Spleen (tissue), 11 donors: ENCODE measurements around the gene DNAI7. TPM values are rescaled to one million over a fixed set of nuclear protein-coding genes. Genes with fewer than 3 reads are reported as not detected.
A peak's percentile ranks its signal among the peaks of the same experiment; 100 is the strongest.

ENCODE experiments used
- DNase-seq: peaks from one replicate; pipeline ENCODE4 v3.0.0-alpha.2; 2020
- H3K27ac ChIP-seq, 8 donors: fragments of 200-600 bp; sonication (generic) in 7 of 8; 1 replicate in 4 of 8; 2 replicates in 4 of 8; pipeline versions ENCODE4 v1.5.0 to v1.8.0; 2016 to 2021; ENCODE audit warnings: inconsistent platforms in 4 of 8, mild to moderate bottlenecking in 4 of 8, moderate library complexity in 1 of 8
- H3K27me3 ChIP-seq, 7 donors: fragments of 200-600 bp; sonication (generic) in 6 of 7; replicated peaks in 1 of 7; 1 replicate in 4 of 7; 2 replicates in 3 of 7; pipeline versions ENCODE4 v1.5.0 to v1.8.0; 2016 to 2021; ENCODE audit warnings: inconsistent platforms in 3 of 7, mild to moderate bottlenecking in 1 of 7
- H3K36me3 ChIP-seq, 6 donors: fragments of 200-600 bp; sonication (generic) in 5 of 6; 1 replicate in 4 of 6; 2 replicates in 2 of 6; pipeline versions ENCODE4 v1.5.0 to v1.8.0; 2016 to 2021; ENCODE audit warnings: inconsistent platforms in 2 of 6
- H3K4me1 ChIP-seq, 6 donors: fragments of 200-600 bp; sonication (generic) in 5 of 6; 1 replicate in 3 of 6; 2 replicates in 3 of 6; pipeline versions ENCODE4 v1.5.0 to v1.8.0; 2016 to 2021; ENCODE audit warnings: inconsistent platforms in 3 of 6
- H3K4me3 ChIP-seq, 8 donors: fragments of 200-600 bp; sonication (generic) in 7 of 8; 1 replicate in 4 of 8; 2 replicates in 4 of 8; pipeline versions ENCODE4 v1.5.0 to v1.8.0; 2016 to 2021; ENCODE audit warnings: inconsistent platforms in 4 of 8, mild to moderate bottlenecking in 4 of 8, moderate library complexity in 2 of 8
- H3K9me3 ChIP-seq, 8 donors: fragments of 200-600 bp; sonication (generic) in 7 of 8; 1 replicate in 4 of 8; 2 replicates in 4 of 8; pipeline versions ENCODE4 v1.5.0 to v1.8.0; 2016 to 2021; ENCODE audit warnings: inconsistent platforms in 4 of 8
- POLR2A ChIP-seq, 3 donors: fragments of 450-650 bp; IDR thresholded peaks; one replicate each; pipeline ENCODE4 v1.5.1; 2017; ENCODE audit warnings: antibody characterized with exemption in 3 of 3, mild to moderate bottlenecking in 1 of 3
- POLR2AphosphoS5 ChIP-seq, 3 donors: sonication (generic); formaldehyde crosslinking; IDR thresholded peaks; one replicate each; pipeline ENCODE4 v1.5.1; 2017; ENCODE audit warnings: antibody characterized with exemption in 3 of 3
- WGBS, 5 donors: extraction: QIAGEN DNeasy Blood & Tissue Kit in 3 of 5; methylation state at CpG; one replicate each; pipeline versions ENCODE4 v1.1.5 to v1.1.7; 2013 to 2018; 5-methylcytosine and 5-hydroxymethylcytosine counted together
- intact Hi-C: fragments of 100-400 bp; cut with DNase I; formaldehyde crosslinking; loops from one replicate; pipeline ENCODE4 v1.15.0; 2023; ENCODE audit warnings: low total_unique reads
- polyA plus RNA-seq, 3 donors: library from polyadenylated mRNA; stranded (reverse); fragments of 200-250 nt; gene quantifications; one replicate each; pipeline ENCODE4 v1.2.1, GENCODE V29; 2013
- total RNA-seq, 7 donors: library from RNA; depleted of rRNA in 3 of 7; stranded (reverse); fragments of >200 nt in 3 of 7; fragmentation: NEBNext Ultra II Directional in 4 of 7; extraction: Animal tissue kit (Norgen Biotek cat#: 25700) in 4 of 7; gene quantifications; one replicate each; pipeline versions ENCODE4 v1.1.0 to v1.2.1, GENCODE V29; 2016 to 2021
- TF ChIP-seq, protein P1 (sequence below), 11 experiments: fragments of 200-600 bp in 7 of 11; fragments of 450-650 bp in 4 of 11; sonication (generic) in 4 of 11; IDR thresholded peaks in 8 of 11; conservative IDR thresholded peaks in 3 of 11; 1 replicate in 7 of 11; 2 replicates in 4 of 11; pipeline versions ENCODE4 v1.4.0 to v1.8.0; 2016 to 2021; ENCODE audit warnings: antibody characterized with exemption in 11 of 11, inconsistent platforms in 4 of 11, mild to moderate bottlenecking in 1 of 11
- donor health status: healthy with polysubstance abuse.
- donor health status: DM: no; HTN: no; CAD: no; lungs with moderate emphysema.
- donor health status: DM: no; HTN: no; CAD: no.
- donor health status: Bipolar disorder and iron deficiency.
- donor health status: healthy.
- donor health status: DM: no; HTN: no; CAD: no.
- donor health status: DM: yes; HTN: yes; CAD: no.

Gene DNAI7
- total and polyA plus RNA-seq, 10 donors = 0.03 to 0.28 (median 0.12) TPM; not detected in 6

DNA sequence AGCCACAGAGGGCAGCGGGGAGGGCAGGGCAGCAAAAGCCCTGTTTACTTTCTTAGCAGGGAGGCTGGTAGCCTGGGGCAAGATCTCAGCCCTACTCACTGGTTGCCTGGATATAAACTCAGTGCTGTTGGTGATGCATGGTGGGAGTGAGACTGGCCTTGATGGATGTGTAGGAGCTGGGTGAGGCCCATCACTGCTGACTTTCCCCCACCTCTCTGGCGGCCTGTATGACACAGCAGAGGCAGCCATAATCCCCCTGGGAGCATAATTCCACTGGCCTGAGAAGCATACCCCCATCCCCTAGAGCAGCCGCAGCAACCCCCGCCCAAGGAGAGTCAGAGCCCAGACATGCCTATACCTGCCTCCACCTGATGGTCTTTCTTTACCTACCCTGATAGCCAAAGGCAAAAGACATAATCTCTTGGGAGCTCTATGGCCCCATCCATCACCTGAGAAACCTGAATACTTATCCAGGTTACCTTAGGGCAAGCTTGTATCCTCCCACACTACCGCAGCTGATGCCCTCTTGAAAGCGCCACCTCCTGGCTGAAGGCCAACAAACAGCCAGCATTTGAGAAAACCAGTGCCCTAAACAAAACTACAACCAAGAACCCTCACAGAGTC is 59.3 kb downstream of the DNAI7 start:
- TF ChIP-seq POLR2AphosphoS5 (IDR thresholded peaks at IDR 0.05) (no peak), POLR2A (IDR thresholded peaks at IDR 0.05) (no peak)
- TF ChIP-seq, protein P1, sequence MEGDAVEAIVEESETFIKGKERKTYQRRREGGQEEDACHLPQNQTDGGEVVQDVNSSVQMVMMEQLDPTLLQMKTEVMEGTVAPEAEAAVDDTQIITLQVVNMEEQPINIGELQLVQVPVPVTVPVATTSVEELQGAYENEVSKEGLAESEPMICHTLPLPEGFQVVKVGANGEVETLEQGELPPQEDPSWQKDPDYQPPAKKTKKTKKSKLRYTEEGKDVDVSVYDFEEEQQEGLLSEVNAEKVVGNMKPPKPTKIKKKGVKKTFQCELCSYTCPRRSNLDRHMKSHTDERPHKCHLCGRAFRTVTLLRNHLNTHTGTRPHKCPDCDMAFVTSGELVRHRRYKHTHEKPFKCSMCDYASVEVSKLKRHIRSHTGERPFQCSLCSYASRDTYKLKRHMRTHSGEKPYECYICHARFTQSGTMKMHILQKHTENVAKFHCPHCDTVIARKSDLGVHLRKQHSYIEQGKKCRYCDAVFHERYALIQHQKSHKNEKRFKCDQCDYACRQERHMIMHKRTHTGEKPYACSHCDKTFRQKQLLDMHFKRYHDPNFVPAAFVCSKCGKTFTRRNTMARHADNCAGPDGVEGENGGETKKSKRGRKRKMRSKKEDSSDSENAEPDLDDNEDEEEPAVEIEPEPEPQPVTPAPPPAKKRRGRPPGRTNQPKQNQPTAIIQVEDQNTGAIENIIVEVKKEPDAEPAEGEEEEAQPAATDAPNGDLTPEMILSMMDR (IDR thresholded peaks at IDR 0.05 in 8 of 11, conservative IDR thresholded peaks at IDR 0.05 in 3 of 11) = no peak
- Histone ChIP-seq H3K27me3 (no peaks in the 10 kb centered on the region), H3K27ac (no peak overlapping the region), H3K36me3 (no peaks in the 10 kb centered on the region), H3K4me3 (no peak overlapping the region), H3K4me1 (no peaks in the 10 kb centered on the region), H3K9me3 (peaks cover 0 to 19% (median 4%) of the 10 kb centered on the region in 8 donors)
- no peak for DNase-seq
- WGBS, 5 donors = 71 to 89% (median 75%) methylated on average over 6 of the region's 6 CpGs
- intact Hi-C loops = no loop called here

DNA sequence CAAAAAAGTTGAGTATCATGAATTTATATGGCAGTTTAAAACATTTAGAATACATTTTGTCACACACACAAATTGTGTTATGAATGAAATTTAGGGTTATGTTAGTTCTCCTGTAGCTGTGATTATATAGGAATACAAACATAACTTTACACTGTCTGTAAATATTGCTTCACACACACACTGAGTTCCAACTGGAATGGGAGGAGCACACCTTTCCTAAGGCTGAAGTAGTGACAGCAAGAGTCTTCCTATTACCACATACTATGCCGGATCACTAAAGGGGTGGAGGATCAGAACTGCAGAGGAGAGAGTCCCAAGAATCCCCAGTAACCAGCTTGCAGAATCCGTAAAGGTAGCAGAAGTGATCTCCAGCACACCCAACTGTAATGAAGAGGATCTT is 63.7 kb downstream of the DNAI7 start:
- Histone ChIP-seq H3K27ac (no peak overlapping the region), H3K4me3 (no peak overlapping the region), H3K9me3 (no peaks in the 10 kb centered on the region), H3K27me3 (no peaks in the 10 kb centered on the region), H3K36me3 (no peaks in the 10 kb centered on the region), H3K4me1 (no peaks in the 10 kb centered on the region)
- 39 to 93% (median 71%) methylated on average over 2 of the region's 2 CpGs for WGBS, 5 donors
- intact Hi-C loops = no loop called here
- no peak for DNase-seq
- TF ChIP-seq POLR2AphosphoS5 (IDR thresholded peaks at IDR 0.05) (no peak), POLR2A (IDR thresholded peaks at IDR 0.05) (no peak)
- TF ChIP-seq, protein P1 (IDR thresholded peaks at IDR 0.05 in 8 of 11, conservative IDR thresholded peaks at IDR 0.05 in 3 of 11) = no peak

DNA sequence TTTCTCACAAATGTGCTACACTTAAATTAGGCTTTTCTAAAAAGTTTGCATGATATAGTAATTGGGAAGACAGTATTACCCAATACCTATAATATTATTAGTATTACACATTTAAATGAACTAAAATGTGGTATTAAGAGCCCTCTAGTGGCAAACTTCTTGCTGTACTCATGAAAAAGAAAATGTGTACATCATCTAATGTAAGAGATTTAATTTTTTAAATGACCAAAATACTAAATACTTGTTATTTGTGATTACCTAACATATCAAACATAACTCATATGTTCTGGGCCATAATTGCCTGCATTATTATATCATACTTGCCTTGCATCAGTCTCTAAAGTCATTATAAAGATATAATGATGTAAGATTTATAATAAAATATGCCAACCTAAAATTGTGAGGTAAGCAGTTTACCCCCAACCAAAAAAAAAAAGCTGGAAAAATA is 64.2 kb downstream of the DNAI7 start:
- Histone ChIP-seq H3K9me3 (no peaks in the 10 kb centered on the region), H3K27ac (no peak overlapping the region), H3K27me3 (no peaks in the 10 kb centered on the region), H3K4me3 (no peak overlapping the region), H3K36me3 (no peaks in the 10 kb centered on the region), H3K4me1 (no peaks in the 10 kb centered on the region)
- TF ChIP-seq POLR2A (IDR thresholded peaks at IDR 0.05) (no peak), POLR2AphosphoS5 (IDR thresholded peaks at IDR 0.05) (no peak)
- TF ChIP-seq, protein P1 (IDR thresholded peaks at IDR 0.05 in 8 of 11, conservative IDR thresholded peaks at IDR 0.05 in 3 of 11) = peak; percentile 24 to 74 (median 60)
- DNase-seq = no peak
- intact Hi-C loops = no loop called here

DNA sequence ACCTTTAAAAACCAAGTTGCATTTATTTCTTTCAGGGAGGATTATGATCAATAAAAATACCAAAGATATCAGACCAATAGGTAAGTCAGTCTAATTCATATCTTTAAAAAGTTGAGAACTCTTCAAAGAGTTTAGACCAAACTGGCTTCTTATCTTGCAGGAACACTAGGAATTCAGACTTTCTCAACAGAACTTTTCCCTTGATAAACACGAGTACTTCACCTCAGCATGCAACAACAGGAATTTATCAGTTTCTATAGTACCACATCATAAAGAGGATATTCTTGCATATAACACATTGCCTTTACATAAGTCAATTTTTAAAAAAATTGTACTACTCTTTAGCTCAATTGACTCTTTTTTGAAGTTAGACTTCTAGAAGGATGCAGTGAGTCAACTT is 68.2 kb downstream of the DNAI7 start:
- Histone ChIP-seq H3K27ac (no peak overlapping the region), H3K9me3 (no peaks in the 10 kb centered on the region), H3K27me3 (no peaks in the 10 kb centered on the region), H3K4me1 (no peaks in the 10 kb centered on the region), H3K36me3 (no peaks in the 10 kb centered on the region), H3K4me3 (no peak overlapping the region)
- 68 to 88% (median 68%) methylated on average over 1 of the region's 1 CpG for WGBS, 5 donors
- DNase-seq = no peak
- intact Hi-C loops = no loop called here
- no peak for TF ChIP-seq POLR2AphosphoS5 (IDR thresholded peaks at IDR 0.05)
- TF ChIP-seq, protein P1 (IDR thresholded peaks at IDR 0.05 in 8 of 11, conservative IDR thresholded peaks at IDR 0.05 in 3 of 11) = no peak
- no peak for TF ChIP-seq POLR2A (IDR thresholded peaks at IDR 0.05)
